ENCODE measurements around the gene PCDH15.
A peak's percentile ranks its signal among the peaks of the same experiment; 100 is the strongest.

PCDH15 gene

GRCh38 chr10:53841483-53842145 is 959.4 kb downstream of the PCDH15 start:
- Histone ChIP-seq H3K4me2 (ENCODE audit: insufficient read depth, low read length, poor library complexity, severe bottlenecking) (no peak overlapping the region), H3K4me1 (ENCODE audit: control insufficient read depth in 2 of 2, insufficient read depth in 1 of 2, low read depth in 1 of 2, low read length in 2 of 2) (no peaks in the 10 kb centered on the region), H3K27me3 (ENCODE audit: control insufficient read depth in 3 of 3, insufficient read depth in 3 of 3, low read depth in 1 of 3, low read length in 3 of 3) (no peaks in the 10 kb centered on the region), H3K23ac (ENCODE audit: low read depth, low read length, poor library complexity) (no peak overlapping the region), H2BK12ac (ENCODE audit: low read length) (no peak overlapping the region), H3K27ac (replicated peaks; ENCODE audit: low read length) (no peak overlapping the region), H2BK120ac (ENCODE audit: low read depth, low read length) (no peak overlapping the region), H3K36me3 (replicated peaks in 1 of 2; ENCODE audit: control insufficient read depth in 2 of 2, insufficient read depth in 2 of 2, low read length in 2 of 2) (no peaks in the 10 kb centered on the region), H2AFZ (ENCODE audit: low read length) (peak overlapping the region; percentile 18), H3K9me3 (replicated peaks in 1 of 2; ENCODE audit: control insufficient read depth in 2 of 2, insufficient read depth in 1 of 2, low read depth in 1 of 2, low read length in 2 of 2) (no peaks in the 10 kb centered on the region), H4K8ac (ENCODE audit: low read depth, low read length) (no peak overlapping the region), H3K79me1 (ENCODE audit: low read depth, low read length) (no peaks in the 10 kb centered on the region), H2AK5ac (ENCODE audit: low read depth, low read length) (no peak overlapping the region), H3K9ac (ENCODE audit: low read depth, low read length, poor library complexity) (no peak overlapping the region), H2BK5ac (ENCODE audit: low read length) (no peak overlapping the region), H3K14ac (ENCODE audit: low read length) (no peak overlapping the region), H3K4ac (ENCODE audit: low read length) (no peak overlapping the region), H4K91ac (ENCODE audit: low read depth, low read length, poor library complexity) (no peak overlapping the region), H3K18ac (ENCODE audit: low read length) (no peak overlapping the region), H3K4me3 (ENCODE audit: low read length in 2 of 2) (no peak overlapping the region), H2BK15ac (ENCODE audit: low read length) (no peak overlapping the region)
- WGBS, 2 donors (ENCODE audit: extremely low coverage in 2 of 2, insufficient read length in 2 of 2, insufficient replicate concordance in 1 of 2): no CpG with 5 or more reads among the region's 9 CpGs
- DNase-seq (ENCODE audit: low spot score): no peak

DNA sequence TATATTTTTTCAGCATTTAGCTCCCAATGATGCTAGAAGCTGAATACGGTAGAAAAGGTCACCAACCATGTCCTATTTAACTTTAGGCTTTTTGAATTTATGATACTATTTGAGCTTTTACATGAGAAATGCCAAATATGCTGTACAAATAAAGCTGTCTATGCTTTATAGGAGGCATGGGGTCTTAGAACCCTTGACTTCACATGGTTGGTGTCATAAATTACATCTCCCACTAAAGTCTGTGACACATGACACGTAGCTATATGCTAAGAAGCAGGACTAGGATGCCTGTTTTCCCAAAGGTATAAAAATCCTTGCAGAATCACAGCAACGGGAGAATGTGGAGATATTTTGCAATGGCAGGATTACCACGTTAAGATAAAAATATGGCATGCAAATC is 960.4 kb downstream of the PCDH15 start:
- H3K4me3 ChIP-seq (ENCODE audit: low read length in 2 of 2): no peak overlapping the region
- DNase-seq (ENCODE audit: low spot score): no peak
- no peaks in the 10 kb centered on the region for H3K4me1 ChIP-seq (ENCODE audit: control insufficient read depth in 2 of 2, insufficient read depth in 1 of 2, low read depth in 1 of 2, low read length in 2 of 2)

GRCh38 chr10:53839440-53840039 is 961.5 kb downstream of the PCDH15 start:
- Histone ChIP-seq H4K8ac (ENCODE audit: low read depth, low read length) (no peak overlapping the region), H2BK12ac (ENCODE audit: low read length) (no peak overlapping the region), H3K36me3 (replicated peaks in 1 of 2; ENCODE audit: control insufficient read depth in 2 of 2, insufficient read depth in 2 of 2, low read length in 2 of 2) (no peaks in the 10 kb centered on the region), H3K4me3 (ENCODE audit: low read length in 2 of 2) (no peak overlapping the region), H2AFZ (ENCODE audit: low read length) (no peak overlapping the region), H2BK120ac (ENCODE audit: low read depth, low read length) (no peak overlapping the region), H3K18ac (ENCODE audit: low read length) (no peak overlapping the region), H3K4me2 (ENCODE audit: insufficient read depth, low read length, poor library complexity, severe bottlenecking) (no peak overlapping the region), H3K79me1 (ENCODE audit: low read depth, low read length) (no peaks in the 10 kb centered on the region), H3K4me1 (ENCODE audit: control insufficient read depth in 2 of 2, insufficient read depth in 1 of 2, low read depth in 1 of 2, low read length in 2 of 2) (no peaks in the 10 kb centered on the region), H3K4ac (ENCODE audit: low read length) (no peak overlapping the region), H2BK15ac (ENCODE audit: low read length) (no peak overlapping the region), H3K27me3 (ENCODE audit: control insufficient read depth in 3 of 3, insufficient read depth in 3 of 3, low read depth in 1 of 3, low read length in 3 of 3) (no peaks in the 10 kb centered on the region), H3K9me3 (replicated peaks in 1 of 2; ENCODE audit: control insufficient read depth in 2 of 2, insufficient read depth in 1 of 2, low read depth in 1 of 2, low read length in 2 of 2) (no peaks in the 10 kb centered on the region), H3K14ac (ENCODE audit: low read length) (no peak overlapping the region), H3K23ac (ENCODE audit: low read depth, low read length, poor library complexity) (no peak overlapping the region), H4K91ac (ENCODE audit: low read depth, low read length, poor library complexity) (no peak overlapping the region), H2AK5ac (ENCODE audit: low read depth, low read length) (no peak overlapping the region), H2BK5ac (ENCODE audit: low read length) (no peak overlapping the region), H3K27ac (replicated peaks; ENCODE audit: low read length) (no peak overlapping the region), H3K9ac (ENCODE audit: low read depth, low read length, poor library complexity) (no peak overlapping the region)
- no peak for DNase-seq (ENCODE audit: low spot score)
- WGBS, 2 donors (ENCODE audit: extremely low coverage in 2 of 2, insufficient read length in 2 of 2, insufficient replicate concordance in 1 of 2): no CpG with 5 or more reads among the region's 2 CpGs

More for the DNA sequence above, 960.4 kb downstream of the PCDH15 start:
- Histone ChIP-seq H3K4ac (ENCODE audit: low read length) (no peak overlapping the region), H4K91ac (ENCODE audit: low read depth, low read length, poor library complexity) (no peak overlapping the region), H3K27me3 (ENCODE audit: control insufficient read depth in 3 of 3, insufficient read depth in 3 of 3, low read depth in 1 of 3, low read length in 3 of 3) (no peaks in the 10 kb centered on the region), H3K18ac (ENCODE audit: low read length) (no peak overlapping the region), H3K36me3 (replicated peaks in 1 of 2; ENCODE audit: control insufficient read depth in 2 of 2, insufficient read depth in 2 of 2, low read length in 2 of 2) (no peaks in the 10 kb centered on the region), H3K79me1 (ENCODE audit: low read depth, low read length) (no peaks in the 10 kb centered on the region), H3K14ac (ENCODE audit: low read length) (no peak overlapping the region), H2AK5ac (ENCODE audit: low read depth, low read length) (no peak overlapping the region), H2BK12ac (ENCODE audit: low read length) (no peak overlapping the region), H2AFZ (ENCODE audit: low read length) (no peak overlapping the region), H2BK120ac (ENCODE audit: low read depth, low read length) (no peak overlapping the region), H3K9ac (ENCODE audit: low read depth, low read length, poor library complexity) (no peak overlapping the region), H3K27ac (replicated peaks; ENCODE audit: low read length) (no peak overlapping the region), H4K8ac (ENCODE audit: low read depth, low read length) (no peak overlapping the region), H3K9me3 (replicated peaks in 1 of 2; ENCODE audit: control insufficient read depth in 2 of 2, insufficient read depth in 1 of 2, low read depth in 1 of 2, low read length in 2 of 2) (no peaks in the 10 kb centered on the region), H3K23ac (ENCODE audit: low read depth, low read length, poor library complexity) (no peak overlapping the region), H3K4me2 (ENCODE audit: insufficient read depth, low read length, poor library complexity, severe bottlenecking) (no peak overlapping the region), H2BK5ac (ENCODE audit: low read length) (no peak overlapping the region), H2BK15ac (ENCODE audit: low read length) (no peak overlapping the region)
- WGBS, 2 donors (ENCODE audit: extremely low coverage in 2 of 2, insufficient read length in 2 of 2, insufficient replicate concordance in 1 of 2): no CpG with 5 or more reads among the region's 4 CpGs

DNA sequence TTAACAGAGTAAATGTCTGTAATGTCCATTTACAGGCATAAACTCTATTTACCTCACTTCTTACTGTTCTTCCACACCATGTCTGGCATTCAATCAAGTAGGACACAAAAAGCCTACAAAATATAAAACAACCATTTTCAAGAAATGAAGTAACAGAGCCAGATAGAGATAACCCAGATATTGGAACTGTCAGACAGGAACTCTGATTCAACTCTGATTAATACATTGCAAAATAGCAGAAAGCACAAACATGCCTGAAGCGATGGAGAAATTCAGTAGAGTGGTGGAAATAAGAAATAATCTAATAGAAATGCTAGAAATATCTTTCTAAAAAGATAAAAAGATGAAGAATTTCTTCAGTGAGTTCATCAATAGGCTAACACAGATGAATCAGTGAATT is 964.4 kb downstream of the PCDH15 start:
- Histone ChIP-seq H2BK120ac (ENCODE audit: low read depth, low read length) (no peak overlapping the region), H2BK15ac (ENCODE audit: low read length) (no peak overlapping the region)

More for the DNA sequence above, 964.4 kb downstream of the PCDH15 start:
- no CpG with 5 or more reads among the region's 1 CpG for WGBS, 2 donors (ENCODE audit: extremely low coverage in 2 of 2, insufficient read length in 2 of 2, insufficient replicate concordance in 1 of 2)
- H2AFZ ChIP-seq (ENCODE audit: low read length): no peak overlapping the region
- no peaks in the 10 kb centered on the region for H3K4me1 ChIP-seq (ENCODE audit: control insufficient read depth in 2 of 2, insufficient read depth in 1 of 2, low read depth in 1 of 2, low read length in 2 of 2)
- no peak overlapping the region for H2BK5ac ChIP-seq (ENCODE audit: low read length)
- no peak overlapping the region for H3K18ac ChIP-seq (ENCODE audit: low read length)
- no peak overlapping the region for H3K4ac ChIP-seq (ENCODE audit: low read length)
- no peak overlapping the region for H4K91ac ChIP-seq (ENCODE audit: low read depth, low read length, poor library complexity)
- no peaks in the 10 kb centered on the region for H3K36me3 ChIP-seq (replicated peaks in 1 of 2; ENCODE audit: control insufficient read depth in 2 of 2, insufficient read depth in 2 of 2, low read length in 2 of 2)
- no peak overlapping the region for H3K27ac ChIP-seq (replicated peaks; ENCODE audit: low read length)
- no peak for DNase-seq (ENCODE audit: low spot score)
- no peak overlapping the region for H2BK12ac ChIP-seq (ENCODE audit: low read length)
- H3K4me3 ChIP-seq (ENCODE audit: low read length in 2 of 2): no peak overlapping the region
- H4K8ac ChIP-seq (ENCODE audit: low read depth, low read length): no peak overlapping the region
- H3K23ac ChIP-seq (ENCODE audit: low read depth, low read length, poor library complexity): no peak overlapping the region
- H3K27me3 ChIP-seq (ENCODE audit: control insufficient read depth in 3 of 3, insufficient read depth in 3 of 3, low read depth in 1 of 3, low read length in 3 of 3): no peaks in the 10 kb centered on the region
- no peak overlapping the region for H3K4me2 ChIP-seq (ENCODE audit: insufficient read depth, low read length, poor library complexity, severe bottlenecking)
- H3K14ac ChIP-seq (ENCODE audit: low read length): no peak overlapping the region
- H3K79me1 ChIP-seq (ENCODE audit: low read depth, low read length): no peaks in the 10 kb centered on the region
- no peak overlapping the region for H2AK5ac ChIP-seq (ENCODE audit: low read depth, low read length)
- no peaks in the 10 kb centered on the region for H3K9me3 ChIP-seq (replicated peaks in 1 of 2; ENCODE audit: control insufficient read depth in 2 of 2, insufficient read depth in 1 of 2, low read depth in 1 of 2, low read length in 2 of 2)
- no peak overlapping the region for H3K9ac ChIP-seq (ENCODE audit: low read depth, low read length, poor library complexity)

Data from neuronal stem cell (in vitro differentiated cells).